HuH-7.5 (cell line): ENCODE data around the gene THRSP.
"Not testable (repeated sequence)": the region's sequence is repeated elsewhere in the genome, so short reads cannot be mapped to it uniquely, and the experiment has no call there.

Experiments
- DNase-seq: peaks from one replicate; pipeline ENCODE4 v3.0.0; 2011; ENCODE audit warnings: low spot score

The THRSP gene

GRCh38 chr11:78063440-78064181 lies at the start of gene THRSP:
TSS of gene THRSP (plus strand) at chr11:78063861. CDS start at chr11:78063882, 21 bp downstream.
- DNase-seq: no peak

- DNase-seq: not testable (repeated sequence)
These were observed 48.6 kb upstream of the THRSP start for GRCh38 chr11:78014937-78015520.

GRCh38 chr11:78015878-78016277 lies 47.8 kb upstream of the THRSP start:
- DNase-seq: no peak

GRCh38 chr11:78019808-78020207 lies 43.9 kb upstream of the THRSP start:
- no peak for DNase-seq

GRCh38 chr11:78020246-78020645 lies 43.4 kb upstream of the THRSP start:
- DNase-seq: no peak

- no peak for DNase-seq
These were observed 42.0 kb upstream of the THRSP start for GRCh38 chr11:78021611-78022010.

- no peak for DNase-seq
These were observed 41.0 kb upstream of the THRSP start, which contains the start of gene KCTD14 for GRCh38 chr11:78022397-78023396. TSS of gene KCTD14 (minus strand) at chr11:78023276. CDS start at chr11:78023249, 27 bp downstream.

- DNase-seq: no peak
These were observed 40.2 kb upstream of the THRSP start for GRCh38 chr11:78023426-78023825.

- no peak for DNase-seq
These were observed 38.3 kb upstream of the THRSP start for GRCh38 chr11:78025378-78025777.

GRCh38 chr11:78027759-78028158 lies 35.9 kb upstream of the THRSP start:
- no peak for DNase-seq

GRCh38 chr11:78028423-78028822 lies 35.2 kb upstream of the THRSP start:
- DNase-seq: not testable (repeated sequence)

- DNase-seq: no peak
These were observed 33.0 kb upstream of the THRSP start for GRCh38 chr11:78030429-78031325.

- DNase-seq: no peak
These were observed 32.0 kb upstream of the THRSP start for GRCh38 chr11:78031629-78032028.

- no peak for DNase-seq
These were observed 31.6 kb upstream of the THRSP start for GRCh38 chr11:78032090-78032489.

- DNase-seq: no peak
These were observed 30.6 kb upstream of the THRSP start for GRCh38 chr11:78033040-78033439.

GRCh38 chr11:78034623-78035022 lies 29.0 kb upstream of the THRSP start:
- no peak for DNase-seq

GRCh38 chr11:78036313-78036712 lies 27.3 kb upstream of the THRSP start:
- DNase-seq: no peak

- no peak for DNase-seq
These were observed 26.6 kb upstream of the THRSP start for GRCh38 chr11:78037056-78037455.

GRCh38 chr11:78037825-78038620 lies 25.6 kb upstream of the THRSP start:
- DNase-seq: no peak

- DNase-seq: no peak
These were observed 24.9 kb upstream of the THRSP start for GRCh38 chr11:78038697-78039313.
